Upper lobe of left lung (tissue), 4 donors: ENCODE measurements around the gene VAV3.

ENCODE experiments used
- POLR2AphosphoS5 ChIP-seq, 2 donors: sonication (generic); formaldehyde crosslinking; IDR thresholded peaks; one replicate each; pipeline ENCODE4 v1.5.1; 2017; ENCODE audit warnings: antibody characterized with exemption in 2 of 2
- TF ChIP-seq, protein P1 (sequence below), 6 experiments: fragments of 450-650 bp in 4 of 6; fragments of 200-600 bp in 2 of 6; sonication (generic) in 2 of 6; IDR thresholded peaks; one replicate each; pipeline ENCODE4 v1.5.1; 2016 to 2019; ENCODE audit warnings: antibody characterized with exemption in 6 of 6

DNA sequence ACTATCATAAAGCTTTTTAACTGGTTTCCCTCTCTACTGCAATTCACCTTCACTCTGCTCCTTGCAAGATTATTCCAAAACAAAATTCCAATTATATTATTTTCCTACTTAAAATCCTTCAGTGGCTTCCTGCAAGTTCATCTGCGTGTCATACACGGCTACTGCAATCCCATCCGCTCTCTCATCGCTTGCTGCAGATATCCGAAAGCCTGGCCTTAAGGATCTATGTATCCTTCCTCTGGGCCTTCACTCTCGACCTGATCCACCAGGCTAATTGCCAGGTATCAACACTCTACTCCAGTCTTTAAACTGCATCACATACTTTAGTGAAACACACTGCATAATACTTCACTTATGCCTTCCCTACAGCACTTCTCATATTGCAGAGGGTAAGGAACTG, 44.0 kb downstream of the VAV3 start:
- TF ChIP-seq, protein P1, sequence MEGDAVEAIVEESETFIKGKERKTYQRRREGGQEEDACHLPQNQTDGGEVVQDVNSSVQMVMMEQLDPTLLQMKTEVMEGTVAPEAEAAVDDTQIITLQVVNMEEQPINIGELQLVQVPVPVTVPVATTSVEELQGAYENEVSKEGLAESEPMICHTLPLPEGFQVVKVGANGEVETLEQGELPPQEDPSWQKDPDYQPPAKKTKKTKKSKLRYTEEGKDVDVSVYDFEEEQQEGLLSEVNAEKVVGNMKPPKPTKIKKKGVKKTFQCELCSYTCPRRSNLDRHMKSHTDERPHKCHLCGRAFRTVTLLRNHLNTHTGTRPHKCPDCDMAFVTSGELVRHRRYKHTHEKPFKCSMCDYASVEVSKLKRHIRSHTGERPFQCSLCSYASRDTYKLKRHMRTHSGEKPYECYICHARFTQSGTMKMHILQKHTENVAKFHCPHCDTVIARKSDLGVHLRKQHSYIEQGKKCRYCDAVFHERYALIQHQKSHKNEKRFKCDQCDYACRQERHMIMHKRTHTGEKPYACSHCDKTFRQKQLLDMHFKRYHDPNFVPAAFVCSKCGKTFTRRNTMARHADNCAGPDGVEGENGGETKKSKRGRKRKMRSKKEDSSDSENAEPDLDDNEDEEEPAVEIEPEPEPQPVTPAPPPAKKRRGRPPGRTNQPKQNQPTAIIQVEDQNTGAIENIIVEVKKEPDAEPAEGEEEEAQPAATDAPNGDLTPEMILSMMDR (IDR thresholded peaks at IDR 0.05) = no peak
- TF ChIP-seq POLR2AphosphoS5 (IDR thresholded peaks at IDR 0.05) = no peak
